ENCODE results near the gene PTPRM. TPM values are rescaled to one million over a fixed set of nuclear protein-coding genes. Genes with fewer than 3 reads are reported as not detected.

Gene PTPRM
- total RNA-seq, 1 experiment from 2014 or later, result not detected

GRCh38 chr18:7748251-7749007 lies 181.3 kb downstream of the PTPRM start:
- no peaks in the 10 kb centered on the region for H3K36me3 ChIP-seq (ENCODE audit: insufficient read depth, low read length, poor library complexity, severe bottlenecking)
- CTCF ChIA-PET, result no interaction called here
- POLR2A ChIA-PET (ENCODE audit: low non-redundant PET), result no interaction called here
- H3K4me3 ChIP-seq (ENCODE audit: low read depth, low read length, poor library complexity, severe bottlenecking), result no peak overlapping the region
- no TSS peak for BruUV-seq (replicated peaks)
- peaks cover 36% of the 10 kb centered on the region for H3K9me3 ChIP-seq (ENCODE audit: low read depth, low read length, poor library complexity, severe bottlenecking)
- no peak overlapping the region for H3K27ac ChIP-seq (ENCODE audit: low read depth, low read length, poor library complexity, severe bottlenecking)
- no peak for DNase-seq (ENCODE audit: low spot score)
- TF ChIP-seq CTCF (conservative IDR thresholded peaks at IDR 0.05; ENCODE audit: low read depth, low read length) (no peak), EZH2 (IDR thresholded peaks at IDR 0.05; ENCODE audit: borderline replicate concordance, low read depth, low read length, poor library complexity, severe bottlenecking) (no peak)
- no peaks in the 10 kb centered on the region for H3K4me1 ChIP-seq (ENCODE audit: insufficient read depth, low read length, poor library complexity, severe bottlenecking)
- no peaks in the 10 kb centered on the region for H3K27me3 ChIP-seq (replicated peaks; ENCODE audit: insufficient read depth, low read depth, low read length, poor library complexity)
- intact Hi-C loops (cut with micrococcal nuclease; ENCODE audit: unreplicated experiment), result no loop called here

GRCh38 chr18:7749008-7749405 lies 181.9 kb downstream of the PTPRM start:
- CTCF ChIA-PET, result no interaction called here
- no peak overlapping the region for H3K27ac ChIP-seq (ENCODE audit: low read depth, low read length, poor library complexity, severe bottlenecking)

GRCh38 chr18:7749510-7749981 lies 182.4 kb downstream of the PTPRM start:
- ChIA-PET POLR2A (ENCODE audit: low non-redundant PET) (no interaction called here), CTCF (no interaction called here)
- H3K36me3 ChIP-seq (ENCODE audit: insufficient read depth, low read length, poor library complexity, severe bottlenecking), result no peaks in the 10 kb centered on the region
- BruUV-seq (replicated peaks), result no TSS peak
- H3K27me3 ChIP-seq (replicated peaks; ENCODE audit: insufficient read depth, low read depth, low read length, poor library complexity), result no peaks in the 10 kb centered on the region
- TF ChIP-seq EZH2 (IDR thresholded peaks at IDR 0.05; ENCODE audit: borderline replicate concordance, low read depth, low read length, poor library complexity, severe bottlenecking) (no peak), CTCF (conservative IDR thresholded peaks at IDR 0.05; ENCODE audit: low read depth, low read length) (no peak)
- no peak overlapping the region for H3K27ac ChIP-seq (ENCODE audit: low read depth, low read length, poor library complexity, severe bottlenecking)
- peaks cover 33% of the 10 kb centered on the region for H3K9me3 ChIP-seq (ENCODE audit: low read depth, low read length, poor library complexity, severe bottlenecking)
- H3K4me1 ChIP-seq (ENCODE audit: insufficient read depth, low read length, poor library complexity, severe bottlenecking), result no peaks in the 10 kb centered on the region
- no peak for DNase-seq (ENCODE audit: low spot score)
- no peak overlapping the region for H3K4me3 ChIP-seq (ENCODE audit: low read depth, low read length, poor library complexity, severe bottlenecking)
- intact Hi-C loops (cut with micrococcal nuclease; ENCODE audit: unreplicated experiment), result no loop called here

More at GRCh38 chr18:7749008-7749405, 181.9 kb downstream of the PTPRM start:
- peaks cover 34% of the 10 kb centered on the region for H3K9me3 ChIP-seq (ENCODE audit: low read depth, low read length, poor library complexity, severe bottlenecking)
- H3K36me3 ChIP-seq (ENCODE audit: insufficient read depth, low read length, poor library complexity, severe bottlenecking), result no peaks in the 10 kb centered on the region
- intact Hi-C loops (cut with micrococcal nuclease; ENCODE audit: unreplicated experiment), result no loop called here
- H3K27me3 ChIP-seq (replicated peaks; ENCODE audit: insufficient read depth, low read depth, low read length, poor library complexity), result no peaks in the 10 kb centered on the region
- no peaks in the 10 kb centered on the region for H3K4me1 ChIP-seq (ENCODE audit: insufficient read depth, low read length, poor library complexity, severe bottlenecking)
- no peak overlapping the region for H3K4me3 ChIP-seq (ENCODE audit: low read depth, low read length, poor library complexity, severe bottlenecking)
- TF ChIP-seq CTCF (conservative IDR thresholded peaks at IDR 0.05; ENCODE audit: low read depth, low read length), result no peak
- no peak for TF ChIP-seq EZH2 (IDR thresholded peaks at IDR 0.05; ENCODE audit: borderline replicate concordance, low read depth, low read length, poor library complexity, severe bottlenecking)
- BruUV-seq (replicated peaks), result no TSS peak
- POLR2A ChIA-PET (ENCODE audit: low non-redundant PET), result no interaction called here
- DNase-seq (ENCODE audit: low spot score), result no peak
